GM19324 (cell line): Measurements from ENCODE around the gene SLC18B1.

Experiments used
- ATAC-seq: cut with Tn5 transposase; IDR thresholded peaks from one replicate; pipeline ENCODE4 v1.9.1; 2021; ENCODE audit warnings: mild to moderate bottlenecking, moderate library complexity; ENCODE audit not compliant: unreplicated experiment, low FRiP score

Gene SLC18B1

GRCh38 chr6:132797951-132798868 lies at the start of gene SLC18B1:
Gene SLC18B1 (minus strand): TSS chr6:132798637. CDS start chr6:132798456, 181 bp downstream.
- ATAC-seq: peak; percentile 54

GRCh38 chr6:132843316-132844035 lies 45.0 kb upstream of the SLC18B1 start:
- ATAC-seq: no peak

GRCh38 chr6:132841966-132842365 lies 43.5 kb upstream of the SLC18B1 start:
- no peak for ATAC-seq

- ATAC-seq: no peak
Observed at GRCh38 chr6:132832891-132833290, 34.5 kb upstream of the SLC18B1 start.

GRCh38 chr6:132830334-132830751 lies 31.9 kb upstream of the SLC18B1 start:
- ATAC-seq: no peak

GRCh38 chr6:132820629-132821381 lies 22.4 kb upstream of the SLC18B1 start:
- no peak for ATAC-seq

- no peak for ATAC-seq
Observed at GRCh38 chr6:132819405-132820161, 21.1 kb upstream of the SLC18B1 start.

GRCh38 chr6:132818404-132819359 lies 20.2 kb upstream of the SLC18B1 start:
- no peak for ATAC-seq

- ATAC-seq: no peak
Observed at GRCh38 chr6:132817554-132818403, 19.3 kb upstream of the SLC18B1 start.

- no peak for ATAC-seq
Observed at GRCh38 chr6:132816660-132817059, 18.2 kb upstream of the SLC18B1 start.

- peak; percentile 13 for ATAC-seq
Observed at GRCh38 chr6:132814716-132815570, 16.5 kb upstream of the SLC18B1 start.

GRCh38 chr6:132813173-132813856 lies 14.9 kb upstream of the SLC18B1 start:
- peak; percentile 34 for ATAC-seq

- ATAC-seq: peak; percentile 14
Observed at GRCh38 chr6:132812756-132813172, 14.3 kb upstream of the SLC18B1 start.

- ATAC-seq: no peak
Observed at GRCh38 chr6:132812255-132812732, 13.9 kb upstream of the SLC18B1 start.

GRCh38 chr6:132811276-132811675 lies 12.8 kb upstream of the SLC18B1 start:
- no peak for ATAC-seq

GRCh38 chr6:132805548-132805947 lies 7.1 kb upstream of the SLC18B1 start:
- ATAC-seq: no peak
